HG02973 (cell line): ENCODE measurements around the gene BRF1.

Experiments
- ATAC-seq: cut with Tn5 transposase; IDR thresholded peaks from one replicate; pipeline ENCODE4 v1.9.1; 2021; ENCODE audit warnings: moderate library complexity; ENCODE audit not compliant: unreplicated experiment

The BRF1 gene

GRCh38 chr14:105271224-105271890 is 29.4 kb downstream of the BRF1 start:
- ATAC-seq, result no peak

- no peak for ATAC-seq
These were observed 31.4 kb downstream of the BRF1 start for GRCh38 chr14:105269405-105269804.

GRCh38 chr14:105268736-105269354 is 32.0 kb downstream of the BRF1 start:
- no peak for ATAC-seq

GRCh38 chr14:105267820-105268548 is 32.8 kb downstream of the BRF1 start:
- no peak for ATAC-seq

GRCh38 chr14:105261781-105262180 is 39.0 kb downstream of the BRF1 start:
- no peak for ATAC-seq

- ATAC-seq, result no peak
These were observed 39.8 kb downstream of the BRF1 start for GRCh38 chr14:105260959-105261358.

- ATAC-seq, result no peak
These were observed 42.0 kb downstream of the BRF1 start for GRCh38 chr14:105258846-105259245.

GRCh38 chr14:105257464-105257863 is 43.3 kb downstream of the BRF1 start:
- ATAC-seq, result no peak

- ATAC-seq, result no peak
These were observed 44.4 kb downstream of the BRF1 start for GRCh38 chr14:105256292-105256960.

- no peak for ATAC-seq
These were observed 45.7 kb downstream of the BRF1 start for GRCh38 chr14:105255021-105255507.

GRCh38 chr14:105253329-105253682 is 47.5 kb downstream of the BRF1 start:
- no peak for ATAC-seq

GRCh38 chr14:105252552-105253328 is 48.1 kb downstream of the BRF1 start:
- no peak for ATAC-seq

- ATAC-seq, result no peak
These were observed 48.9 kb downstream of the BRF1 start for GRCh38 chr14:105251920-105252319.

GRCh38 chr14:105250986-105251385 is 49.8 kb downstream of the BRF1 start:
- no peak for ATAC-seq

GRCh38 chr14:105250008-105250366 is 50.8 kb downstream of the BRF1 start:
- no peak for ATAC-seq

- ATAC-seq, result no peak
These were observed 51.4 kb downstream of the BRF1 start for GRCh38 chr14:105249182-105250007.

- ATAC-seq, result peak; percentile 77
These were observed 52.2 kb downstream of the BRF1 start, which contains the start of gene BTBD6 for GRCh38 chr14:105248368-105249181. TSS of gene BTBD6 (plus strand) at chr14:105248533. CDS start at chr14:105248712, 179 bp downstream.

GRCh38 chr14:105247715-105248367 is 53.0 kb downstream of the BRF1 start:
- peak; percentile 13 for ATAC-seq
